ENCODE data around the gene NT5DC3.

DNA sequence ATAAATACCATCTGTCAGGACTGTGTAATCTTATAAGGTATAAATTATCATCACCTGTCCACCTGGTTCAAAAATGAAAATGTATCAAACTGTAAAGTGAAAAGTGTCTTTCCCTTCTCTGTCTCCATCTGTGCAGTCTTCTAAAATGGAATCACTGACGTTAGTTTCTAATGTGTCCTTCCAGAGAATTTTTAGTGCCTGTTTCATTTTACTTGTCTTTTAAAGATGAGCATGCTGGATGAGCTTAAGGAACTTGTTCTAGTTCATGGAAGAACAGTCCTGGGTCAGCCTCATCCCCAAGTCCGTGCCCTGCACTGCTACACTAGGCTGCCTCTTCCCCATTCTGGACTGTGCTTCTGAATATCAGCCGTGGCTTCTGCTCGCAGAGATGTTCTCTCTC lies 5.4 kb upstream of the NT5DC3 start:
- TF ChIP-seq CHD2 (IDR thresholded peaks at IDR 0.05; ENCODE audit: low read depth, low read length) (no peak), KAT7 (CRISPR knock-in tag; IDR thresholded peaks at IDR 0.05; ENCODE audit: borderline replicate concordance) (no peak)
